IPS DF 6.9 (cell line): ENCODE results near the gene KCNJ9.
"Not testable (repeated sequence)": the region's sequence is repeated elsewhere in the genome, so short reads cannot be mapped to it uniquely, and the experiment has no call there.

Source experiments
- DNase-seq: peaks from one replicate; pipeline ENCODE4 v3.0.0-alpha.2; 2013; ENCODE audit warnings: low read depth, low spot score
- H3K27ac ChIP-seq: one replicate; pipeline ENCODE4 v1.5.1; 2013; ENCODE audit warnings: low read length, control low read depth
- H3K27me3 ChIP-seq: 2 replicates; pipeline ENCODE4 v1.6.1; 2013; ENCODE audit warnings: mild to moderate bottlenecking, low read length; ENCODE audit not compliant: control insufficient read depth, insufficient read depth
- H3K36me3 ChIP-seq: 2 replicates; pipeline ENCODE4 v1.6.1; 2013; ENCODE audit warnings: low read length; ENCODE audit not compliant: control insufficient read depth, insufficient read depth
- H3K4me1 ChIP-seq: 2 replicates; pipeline ENCODE4 v1.6.1; 2013; ENCODE audit warnings: low read length; ENCODE audit not compliant: control insufficient read depth, insufficient read depth
- H3K4me3 ChIP-seq: 2 replicates; pipeline ENCODE4 v1.5.1; 2013; ENCODE audit warnings: mild to moderate bottlenecking, low read length
- H3K9me3 ChIP-seq: 2 replicates; pipeline ENCODE4 v1.6.1; 2013; ENCODE audit warnings: low read length, inconsistent platforms; ENCODE audit not compliant: control insufficient read depth, insufficient read depth
- WGBS: extraction: QIAGEN DNeasy Blood & Tissue Kit; methylation state at CpG from one replicate; pipeline ENCODE4 v1.1.7; 2013; ENCODE audit warnings: mixed read lengths, missing lambda C conversion rate; ENCODE audit not compliant: insufficient read length, insufficient coverage; 5-methylcytosine and 5-hydroxymethylcytosine counted together

KCNJ9 gene

DNA sequence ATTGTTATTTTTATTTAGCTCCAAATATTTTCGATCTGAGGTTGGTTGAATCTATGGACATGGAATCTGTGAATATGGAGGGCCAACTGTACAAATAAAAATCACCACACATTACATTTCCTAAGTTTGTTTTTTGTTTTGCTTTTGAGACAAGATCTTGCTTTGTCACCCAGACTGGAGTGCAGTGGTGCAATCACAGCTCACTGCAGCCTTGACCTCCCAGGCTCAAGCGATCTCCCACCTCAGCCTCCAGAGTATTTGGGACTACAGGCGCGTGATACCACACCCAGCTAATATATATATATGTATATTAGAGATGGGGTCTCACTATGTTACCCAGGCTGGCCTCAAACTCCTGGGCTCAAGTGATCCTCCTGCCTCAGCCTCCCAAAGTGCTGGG, 45.0 kb downstream of the KCNJ9 start:
- H3K36me3 ChIP-seq = not testable (repeated sequence)
- WGBS = no CpG with 5 or more reads among the region's 4 CpGs

DNA sequence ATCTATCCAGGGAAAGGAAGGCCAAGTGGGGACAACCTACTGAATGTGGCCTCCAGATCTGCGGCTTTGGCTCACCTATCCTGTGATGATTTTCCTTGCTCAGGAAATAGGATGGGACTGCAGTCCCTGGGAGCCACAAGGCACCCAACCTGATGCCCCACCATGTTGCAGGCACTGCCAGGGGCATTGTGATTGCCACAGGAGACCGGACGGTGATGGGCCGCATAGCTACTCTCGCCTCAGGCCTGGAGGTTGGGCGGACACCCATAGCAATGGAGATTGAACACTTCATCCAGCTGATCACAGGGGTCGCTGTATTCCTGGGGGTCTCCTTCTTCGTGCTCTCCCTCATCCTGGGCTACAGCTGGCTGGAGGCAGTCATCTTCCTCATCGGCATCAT, 46.0 kb downstream of the KCNJ9 start:
- Histone ChIP-seq H3K36me3 (peaks cover 3% of the 10 kb centered on the region; the same call in 1 of the 2 replicates), H3K4me1 (no peaks in the 10 kb centered on the region; the same call in 1 of the 2 replicates), H3K27me3 (no peaks in the 10 kb centered on the region), H3K4me3 (no peak overlapping the region), H3K9me3 (no peaks in the 10 kb centered on the region), H3K27ac (no peak overlapping the region)
- no CpG with 5 or more reads among the region's 9 CpGs for WGBS
- no peak for DNase-seq

More for the DNA sequence above, 45.0 kb downstream of the KCNJ9 start:
- H3K9me3 ChIP-seq, H3K27ac ChIP-seq, DNase-seq, H3K27me3 ChIP-seq, H3K4me1 ChIP-seq, H3K4me3 ChIP-seq: not testable (repeated sequence)

DNA sequence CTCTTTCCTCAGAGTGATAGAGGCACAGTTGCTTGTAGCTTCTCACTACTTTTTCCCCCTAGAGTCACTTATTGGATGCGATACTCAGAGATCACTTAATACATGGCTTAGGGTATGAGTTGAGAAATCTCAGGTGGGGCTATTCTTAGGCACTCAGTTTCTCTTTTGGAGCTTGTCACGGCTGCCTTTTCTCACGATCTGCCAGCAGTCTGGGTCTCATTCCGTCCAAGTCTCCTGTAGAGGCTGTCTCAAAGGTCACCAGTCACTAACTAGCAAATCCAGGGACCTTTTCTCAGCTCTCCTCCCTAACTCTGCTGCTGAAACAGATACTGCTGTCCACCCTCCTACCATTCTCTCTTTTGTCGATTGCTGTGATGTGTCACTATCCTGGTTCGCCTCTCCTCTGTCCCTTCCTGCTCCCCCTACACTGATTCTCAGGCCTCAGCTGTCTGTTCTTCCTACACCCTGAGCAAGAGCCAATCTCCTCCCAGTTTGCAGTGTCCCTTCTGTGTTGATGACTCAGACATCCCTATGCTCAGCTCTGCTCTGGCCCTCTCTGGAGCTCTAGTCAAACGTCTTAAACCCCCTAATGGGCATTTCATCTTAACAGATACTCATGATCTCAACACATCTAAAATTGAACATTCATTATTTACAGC, 46.7 kb downstream of the KCNJ9 start:
- Histone ChIP-seq H3K27me3 (no peaks in the 10 kb centered on the region), H3K36me3 (peaks cover 3% of the 10 kb centered on the region; the same call in 1 of the 2 replicates), H3K4me3 (no peak overlapping the region), H3K27ac (no peak overlapping the region), H3K9me3 (no peaks in the 10 kb centered on the region), H3K4me1 (no peaks in the 10 kb centered on the region; the same call in 1 of the 2 replicates)
- DNase-seq = no peak
- no CpG with 5 or more reads among the region's 7 CpGs for WGBS

DNA sequence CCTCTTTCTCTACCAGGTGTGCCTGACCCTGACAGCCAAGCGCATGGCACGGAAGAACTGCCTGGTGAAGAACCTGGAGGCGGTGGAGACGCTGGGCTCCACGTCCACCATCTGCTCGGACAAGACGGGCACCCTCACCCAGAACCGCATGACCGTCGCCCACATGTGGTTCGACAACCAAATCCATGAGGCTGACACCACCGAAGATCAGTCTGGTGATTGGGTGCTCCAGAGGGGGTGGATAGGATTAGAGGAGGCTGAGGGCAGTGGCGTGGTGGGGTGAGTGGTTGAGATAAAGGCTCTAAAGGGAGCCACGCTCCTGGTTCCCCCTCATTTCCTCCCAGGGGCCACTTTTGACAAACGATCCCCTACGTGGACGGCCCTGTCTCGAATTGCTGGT, 47.3 kb downstream of the KCNJ9 start:
- no peaks in the 10 kb centered on the region; the same call in 1 of the 2 replicates for H3K4me1 ChIP-seq
- H3K27me3 ChIP-seq = no peaks in the 10 kb centered on the region
- no peak overlapping the region for H3K27ac ChIP-seq
- no CpG with 5 or more reads among the region's 18 CpGs for WGBS
- peaks cover 3% of the 10 kb centered on the region; the same call in 1 of the 2 replicates for H3K36me3 ChIP-seq
- no peak overlapping the region for H3K4me3 ChIP-seq
- no peak for DNase-seq
- no peaks in the 10 kb centered on the region for H3K9me3 ChIP-seq

DNA sequence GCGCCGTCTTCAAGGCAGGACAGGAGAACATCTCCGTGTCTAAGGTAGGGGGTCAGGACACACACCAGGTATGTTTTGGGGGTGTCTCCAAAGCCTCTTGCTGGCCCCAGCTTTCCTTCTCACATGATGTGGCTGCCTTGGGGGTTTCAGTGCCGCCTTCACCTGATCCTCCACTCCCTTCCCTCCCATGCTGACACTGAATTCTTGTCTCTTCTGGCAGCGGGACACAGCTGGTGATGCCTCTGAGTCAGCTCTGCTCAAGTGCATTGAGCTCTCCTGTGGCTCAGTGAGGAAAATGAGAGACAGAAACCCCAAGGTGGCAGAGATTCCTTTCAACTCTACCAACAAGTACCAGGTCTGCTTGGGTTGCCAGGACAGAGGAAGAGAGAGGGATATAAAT, 47.7 kb downstream of the KCNJ9 start:
- no peaks in the 10 kb centered on the region; the same call in 1 of the 2 replicates for H3K4me1 ChIP-seq

DNA sequence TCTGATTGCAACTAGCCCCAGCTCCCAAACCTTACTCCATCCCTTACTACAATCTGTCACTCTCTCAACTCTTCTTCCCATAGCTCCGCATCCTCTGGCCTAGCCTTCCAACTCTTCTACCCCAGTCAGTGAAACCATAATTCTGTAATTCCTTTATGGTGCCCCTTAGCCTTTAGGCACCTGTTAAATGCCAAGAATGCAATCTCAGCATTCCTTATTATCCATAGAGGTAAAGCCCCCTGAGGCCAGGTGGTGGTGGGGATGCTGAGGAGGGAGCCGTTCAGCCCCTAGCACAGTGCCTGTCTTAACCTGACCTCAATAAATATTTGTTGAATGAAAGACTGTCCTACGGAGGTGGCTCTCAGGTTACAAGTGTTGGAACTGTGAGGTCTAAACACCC, 48.2 kb downstream of the KCNJ9 start:
- DNase-seq = no peak
- H3K36me3 ChIP-seq = peaks cover 6% of the 10 kb centered on the region; the same call in 1 of the 2 replicates
- H3K27me3 ChIP-seq = no peaks in the 10 kb centered on the region
- no peaks in the 10 kb centered on the region; the same call in 1 of the 2 replicates for H3K4me1 ChIP-seq
- H3K9me3 ChIP-seq = no peaks in the 10 kb centered on the region
- no peak overlapping the region for H3K4me3 ChIP-seq
- no peak overlapping the region for H3K27ac ChIP-seq
- WGBS = no CpG with 5 or more reads among the region's 3 CpGs

More for the DNA sequence above, 47.7 kb downstream of the KCNJ9 start:
- Histone ChIP-seq H3K36me3 (peaks cover 5% of the 10 kb centered on the region; the same call in 1 of the 2 replicates), H3K27me3 (no peaks in the 10 kb centered on the region), H3K27ac (no peak overlapping the region), H3K9me3 (no peaks in the 10 kb centered on the region), H3K4me3 (no peak overlapping the region)
- no CpG with 5 or more reads among the region's 5 CpGs for WGBS
- no peak for DNase-seq

DNA sequence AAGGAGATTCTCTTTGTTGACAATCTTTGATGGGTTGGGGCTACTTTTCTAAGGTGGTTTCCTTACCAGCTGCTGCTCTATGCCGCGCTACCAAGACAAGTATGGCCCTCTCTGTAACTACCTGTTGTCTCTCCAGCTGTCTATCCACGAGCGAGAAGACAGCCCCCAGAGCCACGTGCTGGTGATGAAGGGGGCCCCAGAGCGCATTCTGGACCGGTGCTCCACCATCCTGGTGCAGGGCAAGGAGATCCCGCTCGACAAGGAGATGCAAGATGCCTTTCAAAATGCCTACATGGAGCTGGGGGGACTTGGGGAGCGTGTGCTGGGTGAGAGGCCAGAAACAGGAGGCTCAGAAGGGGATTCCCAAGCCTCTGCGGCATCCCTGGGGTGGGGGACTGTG, 48.6 kb downstream of the KCNJ9 start:
- Histone ChIP-seq H3K27me3 (no peaks in the 10 kb centered on the region), H3K36me3 (peaks cover 6% of the 10 kb centered on the region), H3K27ac (no peak overlapping the region), H3K9me3 (no peaks in the 10 kb centered on the region), H3K4me1 (no peaks in the 10 kb centered on the region), H3K4me3 (no peak overlapping the region)
- no peak for DNase-seq
- WGBS = no CpG with 5 or more reads among the region's 11 CpGs

DNA sequence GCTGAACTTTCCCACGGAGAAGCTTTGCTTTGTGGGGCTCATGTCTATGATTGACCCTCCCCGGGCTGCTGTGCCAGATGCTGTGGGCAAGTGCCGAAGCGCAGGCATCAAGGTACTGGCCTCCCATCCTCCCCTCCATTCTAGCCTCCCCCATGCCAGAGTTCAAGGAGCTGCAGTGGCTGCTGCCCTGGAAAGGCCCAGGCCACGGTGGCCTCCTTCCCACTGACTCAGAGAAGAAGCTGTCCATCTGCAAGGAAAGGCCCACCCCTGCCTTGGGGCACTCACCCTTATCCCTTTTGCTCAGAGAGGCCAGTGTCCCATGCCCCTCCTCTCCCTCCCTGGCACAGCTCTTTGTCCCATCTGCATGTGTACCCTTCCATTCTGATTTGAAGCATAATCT, 49.1 kb downstream of the KCNJ9 start:
- no peaks in the 10 kb centered on the region for H3K27me3 ChIP-seq
- H3K4me3 ChIP-seq = no peak overlapping the region
- no peaks in the 10 kb centered on the region for H3K9me3 ChIP-seq
- no peak overlapping the region for H3K27ac ChIP-seq
- WGBS = no CpG with 5 or more reads among the region's 5 CpGs
- no peak for DNase-seq
- H3K36me3 ChIP-seq = peaks cover 8% of the 10 kb centered on the region
- no peaks in the 10 kb centered on the region for H3K4me1 ChIP-seq

DNA sequence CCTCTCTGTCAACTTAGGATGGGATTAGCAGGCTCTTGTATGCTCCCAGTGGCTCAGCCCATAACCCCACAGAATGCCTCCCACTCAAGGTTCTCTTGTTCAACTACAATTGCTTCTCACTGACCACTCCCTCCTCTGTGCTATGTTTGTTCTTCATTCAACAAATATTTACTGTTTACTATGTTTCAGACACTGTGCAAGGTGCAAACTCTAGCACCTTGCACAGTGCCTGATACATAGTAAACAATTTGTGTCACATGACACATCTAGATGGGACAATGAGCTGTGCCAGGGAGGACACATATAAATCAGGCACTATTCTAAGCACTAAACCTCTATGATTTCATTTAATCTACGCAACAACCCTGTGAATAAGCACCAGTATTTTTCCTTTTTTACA, 49.6 kb downstream of the KCNJ9 start:
- no peak overlapping the region for H3K27ac ChIP-seq
- WGBS = no CpG with 5 or more reads among the region's 1 CpG
- DNase-seq = no peak
- H3K36me3 ChIP-seq = peaks cover 8% of the 10 kb centered on the region
- no peaks in the 10 kb centered on the region for H3K27me3 ChIP-seq
- no peaks in the 10 kb centered on the region for H3K9me3 ChIP-seq
- no peaks in the 10 kb centered on the region for H3K4me1 ChIP-seq
- H3K4me3 ChIP-seq = no peak overlapping the region

DNA sequence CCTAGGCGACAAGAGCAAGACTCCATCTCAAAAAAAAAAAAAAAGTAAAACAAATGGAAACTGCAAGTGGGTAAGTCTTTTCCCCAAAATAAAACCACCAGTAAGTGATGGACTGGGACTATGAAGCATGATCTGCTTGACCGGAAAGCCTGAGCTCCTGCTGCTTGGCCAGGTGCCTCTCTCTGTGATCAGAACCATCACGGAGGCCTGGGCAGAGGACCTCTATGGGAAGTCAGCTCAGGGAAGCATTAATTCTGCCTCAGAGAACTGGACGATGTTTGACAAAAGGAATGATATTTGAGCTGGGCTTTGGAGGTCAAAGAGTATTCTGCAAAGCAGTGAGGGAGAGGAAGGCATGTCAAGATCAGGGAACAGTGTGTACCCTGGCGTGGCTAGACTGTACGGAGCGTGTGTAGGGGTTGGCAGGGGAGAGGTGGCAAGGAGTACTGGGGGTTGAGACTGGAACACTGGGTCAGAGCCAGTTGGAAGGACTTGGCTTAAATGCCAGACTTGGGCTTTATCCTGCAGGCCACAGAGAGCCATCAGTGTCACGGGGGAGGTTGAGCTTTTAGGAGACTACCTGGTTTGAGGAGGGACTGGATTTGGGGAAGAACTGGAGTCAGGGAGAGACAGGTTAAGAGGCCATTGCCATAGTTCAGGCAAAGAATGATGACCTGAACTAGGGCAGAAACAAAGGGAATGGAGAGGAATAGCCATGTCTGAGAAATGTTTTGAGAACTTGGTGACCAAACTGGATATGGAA, 50.6 kb downstream of the KCNJ9 start:
- no CpG with 5 or more reads among the region's 8 CpGs for WGBS
- H3K27ac ChIP-seq = no peak overlapping the region

More for the DNA sequence above, 50.6 kb downstream of the KCNJ9 start:
- Histone ChIP-seq H3K9me3 (no peaks in the 10 kb centered on the region), H3K4me1 (no peaks in the 10 kb centered on the region), H3K27me3 (no peaks in the 10 kb centered on the region), H3K36me3 (peaks cover 11% of the 10 kb centered on the region), H3K4me3 (no peak overlapping the region)
- DNase-seq = no peak
